ENCODE results near the gene DDX53. TPM values are rescaled to one million over a fixed set of nuclear protein-coding genes. Genes with fewer than 3 reads are reported as not detected.

DDX53 gene
- polyA plus RNA-seq, 3 donors, result not detected

GRCh38 chrX:22968494-22968893 is 31.3 kb upstream of the DDX53 start:
- H3K4me3 Mint-ChIP-seq, result no peak overlapping the region
- no peaks in the 10 kb centered on the region for H3K36me3 ChIP-seq (replicated peaks in 1 of 2; ENCODE audit: control insufficient read depth in 1 of 2, insufficient read depth in 2 of 2, low read length in 2 of 2)
- no peak overlapping the region for H3K4me2 ChIP-seq (replicated peaks; ENCODE audit: extremely low read depth, low read length, poor library complexity, severe bottlenecking)
- H3K9me3 ChIP-seq (replicated peaks in 1 of 2; ENCODE audit: control insufficient read depth in 1 of 2, insufficient read depth in 1 of 2, low read length in 2 of 2), result no peaks in the 10 kb centered on the region
- no peak overlapping the region for H3K27ac Mint-ChIP-seq
- H3K27me3 ChIP-seq (ENCODE audit: control insufficient read depth in 2 of 2, insufficient read depth in 2 of 2, low read length in 2 of 2), result no peaks in the 10 kb centered on the region
- H3K4me1 ChIP-seq (ENCODE audit: control insufficient read depth in 1 of 2, insufficient read depth in 2 of 2, low read length in 2 of 2), result no peaks in the 10 kb centered on the region
- peaks cover 0 to 14% (median 4%) of the 10 kb centered on the region in 7 donors for H3K9me3 Mint-ChIP-seq
- no peak for DNase-seq
- H3K36me3 Mint-ChIP-seq, result no peaks in the 10 kb centered on the region
- no peaks in the 10 kb centered on the region for H3K79me2 ChIP-seq (ENCODE audit: insufficient read depth, low read length)
- intact Hi-C loops (cut with micrococcal nuclease), result no loop called here
- H3K4me1 Mint-ChIP-seq, result no peaks in the 10 kb centered on the region
- TF ChIP-seq CTCF (IDR thresholded peaks at IDR 0.05), result no peak
- no peak overlapping the region for H3K9ac ChIP-seq (ENCODE audit: insufficient read depth, low read length, poor library complexity, severe bottlenecking)
- H4K20me1 ChIP-seq (ENCODE audit: insufficient read depth, low read length), result no peaks in the 10 kb centered on the region
- no peak overlapping the region for H2AFZ ChIP-seq (ENCODE audit: insufficient read depth, low read depth, low read length, poor library complexity, severe bottlenecking)
- H3K27me3 Mint-ChIP-seq (ENCODE audit: low read depth in 3 of 3), result no peaks in the 10 kb centered on the region
- no CpG with 5 or more reads among the region's 2 CpGs for whole genome bisulfite sequencing (ENCODE audit: insufficient coverage)
- H3K27ac ChIP-seq (ENCODE audit: low read depth in 1 of 2, low read length in 2 of 2), result no peak overlapping the region
- H3K4me3 ChIP-seq (replicated peaks in 1 of 3; ENCODE audit: low read depth in 2 of 3, low read length in 3 of 3), result no peak overlapping the region

- Histone ChIP-seq H3K9ac (ENCODE audit: insufficient read depth, low read length, poor library complexity, severe bottlenecking) (no peak overlapping the region), H3K27ac (ENCODE audit: low read depth in 1 of 2, low read length in 2 of 2) (no peak overlapping the region), H3K4me1 (ENCODE audit: control insufficient read depth in 1 of 2, insufficient read depth in 2 of 2, low read length in 2 of 2) (no peaks in the 10 kb centered on the region), H2AFZ (ENCODE audit: insufficient read depth, low read depth, low read length, poor library complexity, severe bottlenecking) (no peak overlapping the region), H3K79me2 (ENCODE audit: insufficient read depth, low read length) (no peaks in the 10 kb centered on the region), H4K20me1 (ENCODE audit: insufficient read depth, low read length) (no peaks in the 10 kb centered on the region), H3K4me3 (replicated peaks in 1 of 3; ENCODE audit: low read depth in 2 of 3, low read length in 3 of 3) (no peak overlapping the region), H3K9me3 (replicated peaks in 1 of 2; ENCODE audit: control insufficient read depth in 1 of 2, insufficient read depth in 1 of 2, low read length in 2 of 2) (no peaks in the 10 kb centered on the region), H3K36me3 (replicated peaks in 1 of 2; ENCODE audit: control insufficient read depth in 1 of 2, insufficient read depth in 2 of 2, low read length in 2 of 2) (no peaks in the 10 kb centered on the region), H3K4me2 (replicated peaks; ENCODE audit: extremely low read depth, low read length, poor library complexity, severe bottlenecking) (no peak overlapping the region), H3K27me3 (ENCODE audit: control insufficient read depth in 2 of 2, insufficient read depth in 2 of 2, low read length in 2 of 2) (no peaks in the 10 kb centered on the region)
- Mint-ChIP-seq H3K27ac (no peak overlapping the region), H3K27me3 (ENCODE audit: low read depth in 3 of 3) (no peaks in the 10 kb centered on the region), H3K36me3 (no peaks in the 10 kb centered on the region), H3K9me3 (peaks cover 0 to 14% (median 4%) of the 10 kb centered on the region in 7 donors), H3K4me1 (no peaks in the 10 kb centered on the region), H3K4me3 (no peak overlapping the region)
- no peak for DNase-seq
- intact Hi-C loops (cut with micrococcal nuclease), result no loop called here
- 80% methylated on average over 1 of the region's 1 CpG for WGBS (ENCODE audit: insufficient coverage)
- TF ChIP-seq CTCF (IDR thresholded peaks at IDR 0.05), result no peak
These were observed 30.3 kb upstream of the DDX53 start for GRCh38 chrX:22969411-22969810.

Measured in CD14-positive monocyte (primary cell).